ENCODE measurements around the gene OSGIN1. TPM values are rescaled to one million over a fixed set of nuclear protein-coding genes. Genes with fewer than 3 reads are reported as not detected.

OSGIN1 gene
- total RNA-seq, 1 donor from 2014 or later, result 19.0 TPM

- H3K9me3 ChIP-seq, result no peaks in the 10 kb centered on the region
- TF ChIP-seq CTCF (IDR thresholded peaks at IDR 0.05), result no peak
- ATAC-seq, result no peak
- no peaks in the 10 kb centered on the region for H3K36me3 ChIP-seq
- H3K27ac ChIP-seq, result no peak overlapping the region
- H3K27me3 ChIP-seq, result peaks cover 7% of the 10 kb centered on the region
- no peaks in the 10 kb centered on the region for H3K4me1 ChIP-seq
- intact Hi-C loops (cut with DNase I), result no loop called here
- no peak overlapping the region for H3K4me3 ChIP-seq
- DNase-seq, result no peak
Observed at GRCh38 chr16:83974475-83974874, 21.4 kb downstream of the OSGIN1 start.

GRCh38 chr16:83975590-83976260, 22.7 kb downstream of the OSGIN1 start:
- no peak for DNase-seq
- Histone ChIP-seq H3K36me3 (no peaks in the 10 kb centered on the region), H3K4me3 (no peak overlapping the region), H3K27ac (no peak overlapping the region), H3K27me3 (no peaks in the 10 kb centered on the region), H3K9me3 (no peaks in the 10 kb centered on the region), H3K4me1 (no peaks in the 10 kb centered on the region)
- intact Hi-C loops (cut with DNase I), result no loop called here
- no peak for TF ChIP-seq CTCF (IDR thresholded peaks at IDR 0.05)
- ATAC-seq, result no peak

DNA sequence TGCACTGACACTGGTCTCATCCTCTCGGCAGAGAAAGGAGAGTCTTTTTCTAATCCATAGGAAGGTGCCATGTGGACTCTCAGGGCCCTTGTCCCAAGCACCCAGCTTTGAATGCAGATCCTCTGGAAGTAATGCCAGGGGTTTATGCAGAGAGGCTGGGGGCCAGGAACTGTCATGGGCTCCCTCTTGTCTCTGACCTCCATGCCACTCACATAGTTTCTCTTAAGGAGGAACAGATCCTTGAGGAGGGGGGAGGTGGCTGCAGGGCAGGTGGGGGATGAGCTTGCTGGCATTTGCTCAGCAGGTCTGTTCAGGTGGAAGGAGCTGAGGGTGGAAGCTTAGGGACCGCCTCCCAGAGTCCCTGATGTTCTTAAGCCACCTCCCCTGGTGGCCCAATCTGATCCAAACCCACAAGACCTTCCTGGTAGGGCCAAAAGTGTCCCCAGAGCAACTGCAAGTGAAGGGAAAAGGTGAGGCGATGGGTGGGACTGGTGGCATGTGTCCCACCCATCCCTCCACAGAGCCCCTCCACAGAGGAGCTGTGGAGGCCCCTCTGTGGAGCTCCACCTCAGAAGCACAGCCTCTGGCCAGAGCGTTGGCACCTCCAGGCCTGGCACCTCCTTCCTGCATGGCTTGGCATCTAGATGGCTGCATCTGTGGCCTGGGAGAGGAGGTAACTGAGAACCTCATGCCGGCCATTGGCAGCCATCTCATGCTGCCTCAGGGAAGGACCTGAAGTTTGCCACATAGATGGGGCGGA, 24.2 kb downstream of the OSGIN1 start:
- Histone ChIP-seq H3K4me1 (no peaks in the 10 kb centered on the region), H3K36me3 (no peaks in the 10 kb centered on the region), H3K27me3 (no peaks in the 10 kb centered on the region), H3K9me3 (no peaks in the 10 kb centered on the region), H3K4me3 (no peak overlapping the region), H3K27ac (no peak overlapping the region)
- TF ChIP-seq CTCF (IDR thresholded peaks at IDR 0.05), result no peak
- intact Hi-C loops (cut with DNase I), result no loop called here
- ATAC-seq (no peak), DNase-seq (no peak)

- H3K4me1 ChIP-seq, result no peaks in the 10 kb centered on the region
- DNase-seq, result no peak
- H3K36me3 ChIP-seq, result no peaks in the 10 kb centered on the region
- H3K4me3 ChIP-seq, result no peak overlapping the region
- TF ChIP-seq CTCF (IDR thresholded peaks at IDR 0.05), result no peak
- intact Hi-C loops (cut with DNase I), result no loop called here
- H3K27me3 ChIP-seq, result no peaks in the 10 kb centered on the region
- no peaks in the 10 kb centered on the region for H3K9me3 ChIP-seq
- no peak overlapping the region for H3K27ac ChIP-seq
- ATAC-seq, result no peak
Observed at GRCh38 chr16:83978401-83978904, 25.4 kb downstream of the OSGIN1 start.

DNA sequence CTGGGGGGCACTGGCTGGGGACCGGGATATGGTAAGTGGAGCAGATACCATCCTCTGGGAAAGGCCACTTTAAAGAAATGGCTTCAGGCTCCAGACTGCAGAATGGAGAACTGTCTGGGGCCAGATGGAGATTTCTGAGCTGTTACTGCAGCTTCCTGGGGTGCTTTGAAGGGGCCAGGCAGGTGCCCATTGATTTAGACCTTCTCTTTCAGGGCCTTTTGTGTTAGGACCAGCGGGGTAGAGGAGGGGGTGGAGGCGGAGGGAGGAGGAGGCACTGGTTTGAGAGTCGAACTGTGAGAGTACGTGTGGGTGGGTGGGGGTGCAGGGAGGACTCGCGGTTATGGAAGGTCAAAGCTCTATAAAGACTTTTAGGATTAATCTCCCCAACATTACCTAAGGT, 26.4 kb downstream of the OSGIN1 start:
- H3K4me1 ChIP-seq, result no peaks in the 10 kb centered on the region
- H3K9me3 ChIP-seq, result no peaks in the 10 kb centered on the region
- no peak for TF ChIP-seq CTCF (IDR thresholded peaks at IDR 0.05)
- H3K36me3 ChIP-seq, result no peaks in the 10 kb centered on the region
- H3K27ac ChIP-seq, result no peak overlapping the region
- H3K27me3 ChIP-seq, result no peaks in the 10 kb centered on the region
- intact Hi-C loops (cut with DNase I), result no loop called here
- DNase-seq (no peak), ATAC-seq (no peak)
- H3K4me3 ChIP-seq, result no peak overlapping the region

Data from upper lobe of right lung (tissue), 1 donor.